Uterus (tissue), 2 donors: Measurements from ENCODE around the gene DGUOK.

Source experiments
- POLR2A ChIP-seq, 2 donors: fragments of 450-650 bp; IDR thresholded peaks; one replicate each; pipeline ENCODE4 v1.6.1; 2016; ENCODE audit warnings: antibody characterized with exemption in 2 of 2, mild to moderate bottlenecking in 1 of 2, moderate library complexity in 1 of 2
- TF ChIP-seq, protein P1 (sequence below), 4 experiments: fragments of 200-600 bp in 2 of 4; fragments of 450-650 bp in 2 of 4; sonication (generic) in 2 of 4; IDR thresholded peaks; one replicate each; pipeline ENCODE4 v1.5.1; 2016 to 2019; ENCODE audit warnings: antibody characterized with exemption in 4 of 4, mild to moderate bottlenecking in 2 of 4, moderate library complexity in 1 of 4

GRCh38 chr2:73889206-73889605 lies 37.5 kb upstream of the DGUOK start:
- TF ChIP-seq, protein P1, sequence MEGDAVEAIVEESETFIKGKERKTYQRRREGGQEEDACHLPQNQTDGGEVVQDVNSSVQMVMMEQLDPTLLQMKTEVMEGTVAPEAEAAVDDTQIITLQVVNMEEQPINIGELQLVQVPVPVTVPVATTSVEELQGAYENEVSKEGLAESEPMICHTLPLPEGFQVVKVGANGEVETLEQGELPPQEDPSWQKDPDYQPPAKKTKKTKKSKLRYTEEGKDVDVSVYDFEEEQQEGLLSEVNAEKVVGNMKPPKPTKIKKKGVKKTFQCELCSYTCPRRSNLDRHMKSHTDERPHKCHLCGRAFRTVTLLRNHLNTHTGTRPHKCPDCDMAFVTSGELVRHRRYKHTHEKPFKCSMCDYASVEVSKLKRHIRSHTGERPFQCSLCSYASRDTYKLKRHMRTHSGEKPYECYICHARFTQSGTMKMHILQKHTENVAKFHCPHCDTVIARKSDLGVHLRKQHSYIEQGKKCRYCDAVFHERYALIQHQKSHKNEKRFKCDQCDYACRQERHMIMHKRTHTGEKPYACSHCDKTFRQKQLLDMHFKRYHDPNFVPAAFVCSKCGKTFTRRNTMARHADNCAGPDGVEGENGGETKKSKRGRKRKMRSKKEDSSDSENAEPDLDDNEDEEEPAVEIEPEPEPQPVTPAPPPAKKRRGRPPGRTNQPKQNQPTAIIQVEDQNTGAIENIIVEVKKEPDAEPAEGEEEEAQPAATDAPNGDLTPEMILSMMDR (IDR thresholded peaks at IDR 0.05), result no peak
- TF ChIP-seq POLR2A (IDR thresholded peaks at IDR 0.05), result no peak
